Esophagus muscularis mucosa (tissue), 4 donors: ENCODE data around the gene GPR82.

Source experiments
- CTCF ChIP-seq, 3 experiments: fragments of 200-600 bp in 2 of 3; fragments of 450-650 bp in 1 of 3; sonication (generic) in 2 of 3; IDR thresholded peaks; one replicate each; pipeline ENCODE4 v1.5.1; 2017 to 2019; ENCODE audit warnings: antibody characterized with exemption in 3 of 3, mild to moderate bottlenecking in 2 of 3, moderate library complexity in 1 of 3
- EP300 ChIP-seq: sonication (generic); formaldehyde crosslinking; IDR thresholded peaks from one replicate; pipeline ENCODE4 v1.6.1; 2017; ENCODE audit warnings: antibody characterized with exemption
- POLR2A ChIP-seq: fragments of 450-650 bp; IDR thresholded peaks from one replicate; pipeline ENCODE4 v1.6.1; 2017; ENCODE audit warnings: antibody characterized with exemption, moderate library complexity, mild to moderate bottlenecking, low read depth
- POLR2AphosphoS5 ChIP-seq, 2 donors: sonication (generic); formaldehyde crosslinking; IDR thresholded peaks; one replicate each; pipeline ENCODE4 v1.6.1; 2017; ENCODE audit warnings: antibody characterized with exemption in 2 of 2

GRCh38 chrX:41711021-41711667 is 12.8 kb upstream of the GPR82 start:
- no peak for TF ChIP-seq CTCF (IDR thresholded peaks at IDR 0.05)
- TF ChIP-seq POLR2AphosphoS5 (IDR thresholded peaks at IDR 0.05), result no peak
- no peak for TF ChIP-seq EP300
- no peak for TF ChIP-seq POLR2A
